ENCODE results near the gene SLC14A1.

Gene SLC14A1

GRCh38 chr18:45723567-45724355 lies at the start of gene SLC14A1:
TSS of gene SLC14A1 (plus strand) at chr18:45724181. CDS start at chr18:45730321, 6,140 bp downstream.
- no peak for DNase-seq (ENCODE audit: low read depth in 3 of 3)

- DNase-seq (ENCODE audit: low read depth in 3 of 3) = no peak
Observed at GRCh38 chr18:45677276-45677807, 46.6 kb upstream of the SLC14A1 start.

- no peak for DNase-seq (ENCODE audit: low read depth in 3 of 3)
Observed at GRCh38 chr18:45678441-45678840, 45.5 kb upstream of the SLC14A1 start.

GRCh38 chr18:45678850-45679249 lies 45.1 kb upstream of the SLC14A1 start:
- no peak for DNase-seq (ENCODE audit: low read depth in 3 of 3)

- DNase-seq (ENCODE audit: low read depth in 3 of 3) = no peak
Observed at GRCh38 chr18:45680066-45680690, 43.8 kb upstream of the SLC14A1 start.

GRCh38 chr18:45682181-45682580 lies 41.8 kb upstream of the SLC14A1 start:
- DNase-seq (ENCODE audit: low read depth in 3 of 3) = no peak

- no peak for DNase-seq (ENCODE audit: low read depth in 3 of 3)
Observed at GRCh38 chr18:45684341-45685115, 39.5 kb upstream of the SLC14A1 start.

GRCh38 chr18:45686891-45687611 lies 36.9 kb upstream of the SLC14A1 start:
- peak in 1 of 3 donors; percentile 20 for DNase-seq (ENCODE audit: low read depth in 3 of 3)

GRCh38 chr18:45687621-45688020 lies 36.4 kb upstream of the SLC14A1 start:
- DNase-seq (ENCODE audit: low read depth in 3 of 3) = no peak

- no peak for DNase-seq (ENCODE audit: low read depth in 3 of 3)
Observed at GRCh38 chr18:45688113-45688512, 35.9 kb upstream of the SLC14A1 start.

GRCh38 chr18:45688833-45689232 lies 35.1 kb upstream of the SLC14A1 start:
- peak in 2 of 3 donors; percentile 54 to 66 for DNase-seq (ENCODE audit: low read depth in 3 of 3)

GRCh38 chr18:45689396-45689795 lies 34.6 kb upstream of the SLC14A1 start:
- no peak for DNase-seq (ENCODE audit: low read depth in 3 of 3)

- DNase-seq (ENCODE audit: low read depth in 3 of 3) = peak; percentile 49 to 71 (median 65)
Observed at GRCh38 chr18:45690975-45691815, 32.8 kb upstream of the SLC14A1 start.

- DNase-seq (ENCODE audit: low read depth in 3 of 3) = no peak
Observed at GRCh38 chr18:45691816-45692179, 32.2 kb upstream of the SLC14A1 start.

- no peak for DNase-seq (ENCODE audit: low read depth in 3 of 3)
Observed at GRCh38 chr18:45702708-45703265, 21.2 kb upstream of the SLC14A1 start.

GRCh38 chr18:45708831-45709230 lies 15.2 kb upstream of the SLC14A1 start:
- no peak for DNase-seq (ENCODE audit: low read depth in 3 of 3)

- DNase-seq (ENCODE audit: low read depth in 3 of 3) = no peak
Observed at GRCh38 chr18:45712061-45712460, 11.9 kb upstream of the SLC14A1 start.

- no peak for DNase-seq (ENCODE audit: low read depth in 3 of 3)
Observed at GRCh38 chr18:45713239-45713638, 10.7 kb upstream of the SLC14A1 start.

- DNase-seq (ENCODE audit: low read depth in 3 of 3) = no peak
Observed at GRCh38 chr18:45715212-45715780, 8.7 kb upstream of the SLC14A1 start.

GRCh38 chr18:45719106-45719505 lies 4.9 kb upstream of the SLC14A1 start:
- DNase-seq (ENCODE audit: low read depth in 3 of 3) = no peak
